GM19463 (cell line): ENCODE results near the gene POLR2E.
A peak's percentile ranks its signal among the peaks of the same experiment; 100 is the strongest.

Experiments
- ATAC-seq: cut with Tn5 transposase; IDR thresholded peaks from one replicate; pipeline ENCODE4 v1.9.1; 2021; ENCODE audit warnings: mild to moderate bottlenecking, moderate library complexity; ENCODE audit not compliant: unreplicated experiment

POLR2E gene

DNA sequence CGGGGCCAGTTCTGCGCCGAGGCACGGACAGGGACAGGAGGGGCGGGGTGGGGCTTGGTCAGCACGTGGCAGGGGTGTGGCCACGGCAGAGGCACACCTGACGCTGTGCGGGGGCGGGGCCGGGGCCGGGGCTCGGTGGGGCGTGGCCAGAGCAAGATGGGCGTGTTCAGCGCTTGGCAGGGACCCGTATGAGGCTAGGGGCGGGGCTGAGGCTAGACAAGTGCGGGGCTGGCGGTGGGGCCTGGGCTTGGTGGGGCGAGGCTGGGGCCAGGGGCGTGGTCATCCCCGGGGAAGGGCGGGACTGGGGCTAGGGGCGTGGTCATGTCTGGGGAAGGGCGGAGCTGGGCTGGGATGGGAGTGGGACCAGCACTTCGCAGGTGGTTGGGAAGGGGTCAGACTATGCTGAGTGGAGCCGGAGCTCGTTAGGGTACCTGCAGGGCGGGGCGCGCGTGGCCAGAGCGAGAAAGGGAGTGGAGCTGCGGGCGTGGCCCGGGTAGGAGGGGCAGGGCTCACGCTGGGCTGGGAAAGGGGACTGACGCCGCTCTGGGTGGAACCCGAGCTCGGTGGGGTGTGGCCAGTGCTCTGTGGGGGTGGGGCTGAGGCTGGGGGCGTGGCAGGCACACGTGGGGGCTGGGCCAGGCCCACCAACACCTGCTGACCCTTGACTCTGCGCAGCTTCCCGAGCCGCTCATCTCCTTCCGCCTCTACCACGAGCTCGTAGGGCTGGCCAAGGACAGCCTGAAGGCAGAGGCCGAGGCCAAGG is 12.8 kb downstream of the POLR2E start:
- no peak for ATAC-seq

DNA sequence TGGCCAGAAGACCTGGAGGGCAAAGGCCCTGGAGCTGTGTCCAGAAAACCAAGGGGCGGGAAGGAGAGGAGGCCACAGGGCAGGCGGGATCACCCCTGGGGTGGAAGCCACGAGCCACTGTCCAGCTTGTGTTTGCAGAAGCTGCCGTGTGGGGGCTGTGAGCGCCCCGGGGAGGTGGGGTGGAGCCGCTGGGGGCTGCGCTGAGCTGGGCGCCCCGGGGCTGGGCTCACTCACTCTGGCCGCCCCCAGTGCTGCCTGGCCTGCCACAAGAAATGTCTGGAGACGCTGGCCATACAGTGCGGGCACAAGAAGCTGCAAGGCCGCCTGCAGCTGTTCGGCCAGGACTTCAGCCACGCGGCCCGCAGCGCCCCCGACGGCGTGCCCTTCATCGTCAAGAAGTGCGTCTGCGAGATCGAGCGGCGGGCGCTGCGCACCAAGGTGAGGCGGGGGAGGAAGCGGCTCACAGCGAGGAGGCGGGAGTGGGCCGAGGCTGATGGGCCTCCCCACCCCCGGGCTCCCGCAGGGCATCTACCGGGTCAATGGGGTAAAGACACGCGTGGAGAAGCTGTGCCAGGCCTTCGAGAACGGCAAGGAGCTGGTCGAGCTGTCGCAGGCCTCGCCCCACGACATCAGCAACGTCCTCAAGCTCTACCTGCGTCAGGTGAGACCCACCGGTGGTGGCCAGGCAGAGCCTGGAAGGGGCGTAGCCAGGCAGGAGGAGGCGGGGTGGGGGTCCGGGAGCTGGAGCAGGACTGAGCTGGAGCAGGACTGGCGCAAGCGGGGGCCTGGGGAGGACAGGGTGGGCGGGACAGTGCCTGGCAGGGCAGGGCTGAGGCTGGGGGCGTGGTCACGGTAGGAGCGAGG is 13.6 kb downstream of the POLR2E start:
- ATAC-seq: no peak

DNA sequence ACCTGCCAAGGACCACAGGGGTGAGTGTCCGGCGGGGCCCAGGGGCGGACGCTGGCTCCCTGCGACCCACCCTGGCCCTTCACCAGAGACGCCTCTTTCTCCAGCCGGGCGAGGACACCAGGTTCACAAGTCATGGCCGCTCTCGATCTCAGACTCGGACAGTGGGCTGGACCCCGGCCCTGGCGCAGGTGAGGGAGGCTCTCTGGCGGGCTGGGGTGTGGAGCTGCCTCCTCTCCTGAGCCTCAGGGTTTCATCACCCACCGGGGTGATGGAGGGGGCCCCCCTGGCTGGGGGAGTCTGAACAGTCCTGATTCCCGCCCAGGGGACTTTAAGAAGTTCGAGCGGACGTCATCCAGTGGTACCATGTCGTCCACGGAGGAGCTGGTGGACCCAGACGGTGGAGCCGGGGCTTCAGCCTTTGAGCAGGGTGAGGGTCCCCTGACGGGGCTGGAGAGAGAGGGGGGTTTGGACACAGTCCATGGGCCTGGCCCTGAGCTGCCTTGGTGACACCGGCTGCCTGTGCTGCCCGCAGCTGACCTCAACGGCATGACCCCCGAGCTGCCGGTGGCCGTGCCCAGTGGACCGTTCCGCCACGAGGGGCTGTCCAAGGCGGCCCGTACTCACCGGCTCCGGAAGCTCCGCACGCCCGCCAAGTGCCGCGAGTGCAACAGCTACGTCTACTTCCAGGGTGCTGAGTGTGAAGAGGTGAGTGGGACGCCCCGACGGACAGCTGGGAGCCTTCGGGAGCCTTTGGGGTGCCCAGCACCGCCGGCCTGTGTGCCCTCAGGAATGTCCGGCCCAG is 14.6 kb downstream of the POLR2E start:
- ATAC-seq: no peak

DNA sequence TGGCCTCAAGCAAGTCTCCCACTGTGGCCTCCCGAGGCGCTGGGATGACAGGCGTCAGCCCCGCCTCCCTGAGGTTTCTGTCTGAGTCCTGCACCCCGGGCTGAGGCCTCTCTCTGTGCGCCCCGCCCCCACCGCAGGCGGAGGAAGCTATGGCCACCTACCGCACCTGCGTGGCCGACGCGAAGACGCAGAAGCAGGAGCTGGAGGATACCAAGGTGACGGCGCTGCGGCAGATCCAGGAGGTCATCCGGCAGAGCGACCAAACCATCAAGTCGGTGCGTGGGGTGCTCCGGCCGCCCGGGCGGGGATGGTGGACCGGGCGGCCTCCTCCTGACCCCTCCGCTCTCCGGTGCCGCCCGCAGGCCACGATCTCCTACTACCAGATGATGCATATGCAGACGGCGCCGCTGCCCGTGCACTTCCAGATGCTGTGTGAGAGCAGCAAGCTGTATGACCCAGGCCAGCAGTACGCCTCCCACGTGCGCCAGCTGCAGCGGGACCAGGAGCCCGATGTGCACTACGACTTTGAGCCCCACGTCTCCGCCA is 15.5 kb downstream of the POLR2E start:
- no peak for ATAC-seq

DNA sequence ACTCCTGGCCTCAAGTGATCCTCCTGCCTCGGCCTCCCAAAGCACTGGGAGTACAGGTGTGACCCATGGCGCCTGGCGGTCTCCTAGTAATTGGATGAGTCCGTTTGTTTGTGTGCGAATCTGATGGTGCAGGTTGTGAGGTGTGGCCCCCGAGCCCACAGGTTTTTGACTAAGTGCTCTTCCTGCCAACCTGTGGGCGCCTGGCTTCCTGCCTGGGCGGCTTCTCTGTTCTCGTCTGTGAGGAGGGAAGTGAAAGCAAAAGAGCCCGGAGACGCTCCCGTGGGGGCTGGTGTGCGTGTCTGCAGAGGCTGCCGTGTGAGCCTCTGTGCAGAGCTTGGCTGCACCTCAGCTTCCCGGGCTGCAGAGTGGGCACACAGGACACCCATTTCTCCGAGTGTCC is 18.2 kb downstream of the POLR2E start:
- peak; percentile 73 for ATAC-seq

DNA sequence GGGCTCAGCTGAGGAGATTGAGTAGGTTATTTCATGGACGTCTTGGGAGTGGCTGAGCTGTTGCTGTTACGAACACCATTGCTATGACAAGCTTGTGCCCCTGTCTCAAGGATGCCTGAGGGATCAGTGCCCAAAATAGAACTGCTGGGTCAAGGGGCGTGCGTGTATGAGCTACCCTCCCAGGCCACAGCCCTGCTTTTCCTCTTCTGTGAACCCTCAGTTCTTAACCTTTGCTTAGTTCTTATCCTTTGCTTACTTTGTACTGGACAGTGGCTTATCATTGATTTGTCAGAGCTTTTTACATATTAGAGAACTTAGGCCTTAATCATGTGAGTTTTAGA is 19.2 kb downstream of the POLR2E start:
- no peak for ATAC-seq

DNA sequence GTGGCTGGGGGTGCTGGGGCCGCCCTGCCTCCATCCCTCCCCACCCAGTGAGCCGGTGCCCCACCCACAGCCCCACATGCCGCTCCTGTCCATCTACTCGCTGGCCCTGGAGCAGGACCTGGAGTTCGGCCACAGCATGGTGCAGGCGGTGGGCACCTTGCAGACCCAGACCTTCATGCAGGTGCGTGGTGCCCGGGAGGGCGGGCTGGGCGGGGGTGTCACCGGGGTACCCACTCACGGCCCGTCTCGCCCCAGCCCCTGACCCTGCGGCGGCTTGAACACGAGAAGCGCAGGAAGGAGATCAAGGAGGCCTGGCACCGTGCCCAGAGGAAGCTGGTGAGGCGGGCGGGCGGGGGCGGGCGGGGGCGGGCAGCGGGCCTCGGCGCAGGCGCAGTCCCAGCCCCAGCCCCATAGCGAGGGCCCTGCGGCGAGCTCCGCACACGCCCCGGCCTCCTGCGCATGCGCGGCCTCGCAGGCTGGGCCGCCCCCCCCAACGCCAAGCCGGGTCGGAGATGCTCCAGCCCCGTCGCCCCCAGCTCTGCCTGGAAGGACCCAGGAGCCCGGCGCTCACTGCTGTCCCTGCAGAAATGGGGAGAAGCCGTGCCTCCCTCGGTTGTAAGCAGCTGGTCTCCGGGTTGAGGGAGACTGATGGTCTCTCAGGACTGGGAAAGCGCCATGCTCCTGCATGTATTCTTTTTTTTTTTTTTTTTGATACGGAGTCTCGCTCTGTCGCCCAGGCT is 20.5 kb downstream of the POLR2E start:
- no peak for ATAC-seq

DNA sequence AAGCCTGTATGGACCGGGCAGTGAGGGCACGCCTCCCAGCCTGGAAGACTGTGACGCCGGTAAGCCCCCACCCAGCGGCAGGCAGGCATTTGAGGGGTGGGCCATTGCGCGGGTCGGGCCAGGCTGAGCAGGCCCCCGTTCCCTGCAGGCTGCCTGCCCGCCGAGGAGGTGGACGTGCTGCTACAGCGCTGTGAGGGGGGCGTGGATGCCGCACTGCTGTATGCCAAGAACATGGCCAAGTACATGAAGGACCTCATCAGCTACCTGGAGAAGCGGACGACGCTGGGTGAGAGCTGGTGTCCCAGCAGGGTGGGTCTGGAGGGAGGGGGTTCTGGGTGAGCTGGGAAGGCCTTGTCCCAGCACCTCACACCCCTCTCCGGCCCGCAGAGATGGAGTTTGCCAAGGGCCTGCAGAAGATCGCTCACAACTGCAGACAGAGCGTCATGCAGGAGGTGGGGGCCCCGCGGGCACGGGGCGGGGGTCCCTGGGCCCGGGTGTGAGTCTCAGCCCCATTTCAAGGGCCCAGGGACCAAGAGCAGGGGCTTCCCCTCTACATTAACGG is 21.1 kb downstream of the POLR2E start:
- no peak for ATAC-seq

DNA sequence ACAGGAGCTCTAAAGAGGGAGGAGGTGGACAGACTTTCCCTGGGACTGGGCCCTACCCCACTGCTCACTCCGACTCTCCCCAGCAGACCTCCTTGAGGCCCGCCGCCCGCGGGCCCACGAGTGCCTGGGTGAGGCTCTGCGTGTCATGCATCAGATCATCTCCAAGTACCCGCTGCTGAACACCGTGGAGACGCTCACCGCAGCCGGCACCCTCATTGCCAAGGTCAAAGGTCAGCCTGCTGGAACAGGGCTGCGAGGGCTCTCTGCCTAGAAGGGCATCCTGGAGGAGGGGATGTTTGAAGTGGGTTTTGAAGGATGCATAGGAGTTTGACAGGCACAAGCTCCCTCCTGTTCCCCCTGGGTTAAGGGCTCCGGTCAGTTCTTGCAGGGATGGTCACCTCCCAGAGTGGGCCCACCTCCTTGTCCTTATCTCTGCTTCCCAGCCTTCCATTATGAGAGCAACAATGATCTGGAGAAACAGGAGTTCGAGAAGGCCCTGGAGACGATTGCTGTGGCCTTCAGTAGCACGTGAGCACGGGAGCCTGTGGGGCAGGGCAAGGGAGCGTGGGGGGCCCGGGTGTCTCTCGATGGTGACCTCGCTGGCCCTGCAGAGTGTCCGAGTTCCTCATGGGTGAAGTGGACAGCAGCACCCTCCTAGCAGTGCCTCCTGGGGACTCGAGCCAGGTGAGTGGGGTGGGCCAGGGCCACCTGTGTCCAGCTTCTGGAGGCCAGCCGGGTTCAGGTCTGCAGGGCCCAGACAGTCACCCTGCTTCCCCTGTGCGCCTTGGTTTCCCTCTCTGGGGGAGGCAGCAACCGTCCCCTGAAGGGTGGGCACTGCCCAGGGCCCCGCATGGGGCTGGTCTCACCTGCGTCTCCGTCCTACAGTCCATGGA is 21.9 kb downstream of the POLR2E start:
- ATAC-seq: no peak

DNA sequence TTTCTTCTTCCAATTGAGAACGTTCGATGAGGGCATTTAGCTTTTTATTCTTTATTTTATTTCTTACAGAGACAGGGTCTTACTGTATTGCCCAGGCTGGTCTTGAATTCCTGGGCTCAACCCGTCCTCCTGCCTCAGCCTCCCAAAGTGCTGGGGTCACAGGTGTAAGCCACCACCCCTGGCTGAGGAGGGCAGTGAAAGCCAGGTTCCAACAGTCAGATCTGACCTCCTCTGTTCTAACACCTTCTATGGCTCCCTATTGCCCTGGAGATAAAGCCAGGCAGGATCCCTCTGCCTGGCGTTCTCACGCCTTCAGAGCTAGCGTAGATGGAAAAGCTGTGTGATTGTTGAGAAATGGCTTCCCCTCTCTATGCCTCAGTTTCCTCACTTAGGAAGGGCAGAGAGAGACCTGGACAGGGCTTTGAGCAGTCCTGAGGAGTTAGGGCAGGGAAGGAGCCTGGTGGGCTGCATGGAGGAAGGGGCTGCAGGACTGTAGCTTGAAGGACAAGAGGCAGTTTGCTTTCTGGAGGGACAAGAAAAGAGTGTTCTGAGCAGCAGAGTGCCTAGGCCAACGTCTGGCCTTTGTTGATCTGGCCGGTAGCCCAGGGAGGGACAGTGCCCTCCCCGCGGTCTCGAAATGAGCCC is 22.7 kb downstream of the POLR2E start:
- ATAC-seq: no peak

DNA sequence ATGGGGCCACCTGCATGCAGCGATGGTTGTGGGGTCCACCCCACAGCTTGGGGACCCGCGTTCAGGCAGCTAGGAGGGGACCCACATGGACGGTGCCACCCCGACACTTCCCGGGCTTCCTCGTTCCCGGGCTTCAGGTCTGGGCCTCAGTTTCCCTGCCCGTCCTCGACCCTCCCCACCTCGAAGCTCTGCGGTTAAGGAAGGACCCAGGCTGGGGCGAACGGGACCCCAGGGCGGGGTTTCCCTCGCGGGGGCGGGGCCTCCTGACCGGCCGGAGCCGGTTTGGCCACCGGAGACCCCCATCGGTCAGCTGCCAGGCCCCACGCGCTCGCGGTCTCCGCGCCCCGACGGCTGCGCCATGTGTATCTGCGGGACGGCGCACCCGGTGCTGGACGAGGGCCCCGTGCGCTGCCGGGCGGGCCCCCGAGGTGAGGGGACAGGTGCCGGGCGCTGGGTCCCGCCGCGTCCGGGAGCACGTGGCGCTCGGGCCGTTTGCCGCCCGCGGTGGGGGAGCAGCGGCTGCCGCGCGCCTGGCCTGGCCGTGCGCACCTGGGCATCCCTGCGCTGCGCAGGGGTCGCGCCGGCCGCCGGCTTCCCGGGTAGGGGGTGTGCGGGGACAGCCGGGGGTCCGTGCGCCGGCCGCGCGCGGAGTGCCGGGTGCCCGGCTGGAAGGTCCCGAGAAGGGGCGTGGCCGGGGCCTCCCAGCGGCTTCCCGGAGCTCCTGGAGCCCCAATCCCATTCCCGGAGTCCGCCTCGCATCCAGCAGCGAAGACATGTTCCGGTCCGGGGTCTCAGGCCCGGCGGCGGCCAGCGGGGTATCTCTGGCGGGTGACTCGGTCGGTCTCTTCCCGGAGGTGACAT is 24.0 kb downstream of the POLR2E start:
- ATAC-seq: no peak

DNA sequence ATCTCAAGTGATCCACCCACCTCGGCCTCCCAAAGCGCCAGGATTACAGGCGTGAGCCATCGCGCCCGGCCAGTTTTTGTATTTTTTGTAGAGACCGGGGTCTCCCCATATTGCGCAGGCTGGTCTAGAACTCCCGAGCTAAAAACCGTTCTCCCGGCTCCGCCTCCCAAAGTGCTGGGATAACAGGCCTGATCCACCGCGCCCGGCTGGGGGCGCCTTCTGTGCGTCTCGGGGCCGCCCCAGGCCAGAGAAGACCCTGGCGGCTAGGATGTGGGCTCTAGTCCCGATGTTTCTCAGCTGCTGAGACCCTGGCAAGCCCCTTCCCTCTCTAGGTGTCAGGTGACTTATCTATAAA is 24.6 kb downstream of the POLR2E start:
- ATAC-seq: no peak

DNA sequence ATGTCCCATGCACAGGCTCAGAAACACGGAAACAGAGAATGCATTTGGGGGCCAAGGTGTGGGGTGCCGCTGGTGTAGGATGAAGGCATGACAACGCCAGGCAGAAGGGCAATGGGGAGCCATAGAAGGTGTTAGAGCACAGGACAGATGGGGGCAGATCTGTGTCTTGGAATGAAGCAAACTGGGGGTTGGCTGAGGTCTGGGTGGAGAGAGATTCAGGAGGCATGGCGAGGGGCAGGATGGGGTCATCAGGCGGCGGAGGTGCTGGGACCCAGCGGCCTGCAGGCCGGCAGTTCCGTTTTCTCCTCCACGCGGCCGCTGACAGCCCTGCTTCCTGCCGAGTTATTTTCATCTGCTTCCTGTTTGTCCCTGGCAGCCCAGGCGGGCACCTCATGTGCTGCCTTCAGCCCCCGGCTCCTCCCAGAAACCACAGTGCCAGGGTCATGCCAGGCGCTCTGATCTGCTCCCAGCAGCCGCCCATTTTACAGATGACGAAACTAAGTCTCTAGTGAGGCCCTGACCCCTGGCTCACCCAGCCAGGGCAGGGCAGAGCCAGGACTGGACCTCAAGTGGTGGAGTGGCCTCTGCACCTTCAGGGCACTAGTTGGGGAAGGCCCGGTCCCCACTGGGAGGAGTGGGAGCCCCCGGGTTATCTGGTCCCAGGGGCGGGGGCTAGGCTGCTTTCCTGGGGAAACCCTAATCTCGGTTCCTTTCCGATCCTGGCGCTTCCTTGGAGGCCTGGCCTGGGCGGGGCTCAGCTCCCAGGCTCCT is 26.0 kb downstream of the POLR2E start:
- ATAC-seq: no peak

DNA sequence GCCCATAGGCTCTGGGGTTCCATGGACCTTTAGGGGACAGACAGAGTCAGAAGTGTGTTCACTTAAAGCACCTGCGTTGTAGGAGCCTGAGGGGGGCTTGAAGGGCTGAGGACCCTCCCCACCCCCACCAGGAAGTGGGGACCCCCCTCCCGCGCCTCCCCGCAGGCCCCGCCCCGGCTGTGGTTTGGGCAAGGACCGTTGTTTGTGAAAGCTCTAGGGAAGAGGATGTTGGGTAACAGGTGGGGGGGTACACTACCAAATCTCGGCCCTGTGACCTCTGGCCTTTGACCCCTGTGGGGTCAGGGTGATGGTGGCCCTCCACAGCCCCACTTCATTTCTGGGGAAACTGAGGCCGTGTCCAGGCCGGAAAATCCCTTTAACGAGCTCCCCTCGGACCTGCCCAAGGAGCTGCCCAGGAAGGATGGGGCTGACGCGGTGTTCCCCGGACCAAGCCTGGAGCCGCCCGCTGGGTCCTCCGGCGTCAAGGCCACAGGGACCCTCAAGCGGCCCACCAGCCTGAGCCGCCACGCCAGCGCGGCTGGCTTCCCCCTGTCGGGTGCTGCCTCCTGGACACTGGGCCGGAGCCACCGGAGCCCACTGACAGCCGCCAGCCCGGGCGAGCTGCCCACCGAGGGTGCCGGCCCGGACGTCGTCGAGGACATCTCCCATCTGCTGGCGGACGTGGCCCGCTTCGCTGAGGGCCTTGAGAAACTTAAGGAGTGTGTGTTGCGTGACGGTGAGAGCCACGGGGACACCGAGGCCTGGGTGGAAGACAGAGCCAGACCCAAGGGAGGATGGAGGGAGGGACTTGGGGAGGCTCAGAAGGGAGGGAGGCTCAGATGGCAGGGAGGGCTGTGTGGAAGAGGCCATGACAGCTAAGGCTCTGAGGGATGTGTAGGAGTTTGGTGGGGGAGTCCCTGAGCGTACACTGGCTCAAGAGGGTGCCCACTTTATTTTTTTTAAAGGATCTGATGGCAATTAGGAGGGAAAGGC is 26.9 kb downstream of the POLR2E start:
- no peak for ATAC-seq

DNA sequence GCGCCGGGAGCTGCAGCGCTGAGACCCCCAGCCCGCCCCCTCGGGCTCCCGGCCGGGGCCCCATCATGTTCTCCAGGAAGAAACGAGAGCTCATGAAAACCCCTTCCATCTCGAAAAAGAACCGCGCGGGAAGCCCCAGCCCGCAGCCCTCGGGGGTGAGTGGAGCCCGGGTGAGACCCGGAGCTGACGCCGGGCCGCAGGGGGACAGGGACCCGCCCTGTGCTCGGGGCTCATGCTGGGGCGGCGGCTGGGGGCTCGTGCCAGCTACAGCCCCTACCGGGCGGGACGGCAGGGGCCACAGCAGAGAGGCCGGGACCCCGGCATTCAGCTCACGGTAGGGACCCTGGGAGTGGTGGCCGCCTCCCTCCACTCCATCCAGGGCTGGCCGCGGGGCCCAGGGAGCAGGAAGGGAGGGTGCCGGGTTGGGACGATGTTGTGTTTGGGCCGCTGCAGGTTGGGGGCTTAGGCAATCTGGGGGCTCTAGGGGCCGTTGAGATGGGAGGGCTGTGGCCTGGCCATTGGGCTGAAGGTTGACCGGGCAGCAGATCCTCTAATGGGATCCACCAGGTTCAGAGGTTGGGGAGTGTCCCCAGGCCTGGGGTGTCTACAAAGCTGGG is 27.7 kb downstream of the POLR2E start:
- peak; percentile 10 for ATAC-seq
